ENCODE data around the gene PTH2. TPM values are rescaled to one million over a fixed set of nuclear protein-coding genes. Genes with fewer than 3 reads are reported as not detected.

The PTH2 gene
- total RNA-seq, 4 donors from 2014 or later, result not detected

GRCh38 chr19:49431330-49431749 lies 8.1 kb upstream of the PTH2 start:
- H3K27me3 ChIP-seq, result peaks cover 5 to 100% of the 10 kb centered on the region in 2 donors
- TF ChIP-seq CTCF (IDR thresholded peaks at IDR 0.05), result no peak
- TF ChIP-seq EP300 (IDR thresholded peaks at IDR 0.05), result no peak
- no peak for TF ChIP-seq POLR2A (IDR thresholded peaks at IDR 0.05)
- no peak for DNase-seq (ENCODE audit: low spot score in 2 of 2)
- H3K4me3 ChIP-seq, result no peak overlapping the region
- 61 to 70% methylated on average over 24 to 29 of the region's 29 CpGs for WGBS, 2 donors
- H3K4me1 ChIP-seq, result peaks cover 0 to 15% (median 4%) of the 10 kb centered on the region in 4 donors
- H3K27ac ChIP-seq, result no peak overlapping the region
- H3K9me3 ChIP-seq, result no peaks in the 10 kb centered on the region
- H3K36me3 ChIP-seq, result peaks cover 0 to 4% (median 0%) of the 10 kb centered on the region in 3 donors

- WGBS, 2 donors, result 66 to 71% methylated on average over 25 to 26 of the region's 28 CpGs
These were observed 7.6 kb upstream of the PTH2 start for GRCh38 chr19:49430678-49431329.

DNA sequence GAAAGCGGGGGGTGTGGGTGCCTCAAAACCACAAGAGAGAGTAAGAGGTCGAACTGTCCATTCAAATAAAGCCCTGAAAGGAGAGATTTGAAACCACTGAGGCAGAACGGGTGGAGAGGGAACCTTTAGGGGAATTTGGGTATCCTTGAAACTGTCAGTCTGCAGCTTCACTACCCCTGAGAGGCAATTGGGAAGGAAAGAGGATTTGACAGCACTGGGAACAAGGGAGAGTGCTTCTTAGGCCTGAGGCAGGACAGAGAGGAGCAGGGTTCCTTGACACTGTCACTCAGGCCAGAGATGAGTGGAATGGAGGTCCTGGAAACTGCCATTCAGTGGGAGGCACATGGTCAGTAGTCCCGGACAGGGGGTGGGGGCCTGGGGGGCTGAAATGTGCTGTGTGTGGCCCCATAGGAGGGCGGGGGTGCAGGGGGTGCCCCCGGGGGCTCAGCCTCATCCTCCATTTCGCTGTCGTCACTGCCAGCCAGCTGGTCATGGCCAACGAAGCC lies 7.0 kb upstream of the PTH2 start:
- Histone ChIP-seq H3K4me3 (no peak overlapping the region), H3K27ac (no peak overlapping the region), H3K36me3 (peaks cover 0 to 4% (median 0%) of the 10 kb centered on the region in 3 donors), H3K4me1 (peaks cover 0 to 20% (median 4%) of the 10 kb centered on the region in 4 donors), H3K27me3 (peaks cover 5 to 100% of the 10 kb centered on the region in 2 donors), H3K9me3 (no peaks in the 10 kb centered on the region)
- WGBS, 2 donors, result 79 to 82% methylated on average over 7 to 9 of the region's 9 CpGs
- TF ChIP-seq POLR2A (IDR thresholded peaks at IDR 0.05), result no peak
- no peak for DNase-seq (ENCODE audit: low spot score in 2 of 2)

More at GRCh38 chr19:49430678-49431329, 7.6 kb upstream of the PTH2 start:
- Histone ChIP-seq H3K36me3 (peaks cover 0 to 4% (median 0%) of the 10 kb centered on the region in 3 donors), H3K27me3 (peaks cover 5 to 100% of the 10 kb centered on the region in 2 donors), H3K27ac (no peak overlapping the region), H3K9me3 (no peaks in the 10 kb centered on the region), H3K4me1 (peaks cover 0 to 20% (median 4%) of the 10 kb centered on the region in 4 donors), H3K4me3 (no peak overlapping the region)
- DNase-seq (ENCODE audit: low spot score in 2 of 2), result no peak
- no peak for TF ChIP-seq EP300 (IDR thresholded peaks at IDR 0.05)

DNA sequence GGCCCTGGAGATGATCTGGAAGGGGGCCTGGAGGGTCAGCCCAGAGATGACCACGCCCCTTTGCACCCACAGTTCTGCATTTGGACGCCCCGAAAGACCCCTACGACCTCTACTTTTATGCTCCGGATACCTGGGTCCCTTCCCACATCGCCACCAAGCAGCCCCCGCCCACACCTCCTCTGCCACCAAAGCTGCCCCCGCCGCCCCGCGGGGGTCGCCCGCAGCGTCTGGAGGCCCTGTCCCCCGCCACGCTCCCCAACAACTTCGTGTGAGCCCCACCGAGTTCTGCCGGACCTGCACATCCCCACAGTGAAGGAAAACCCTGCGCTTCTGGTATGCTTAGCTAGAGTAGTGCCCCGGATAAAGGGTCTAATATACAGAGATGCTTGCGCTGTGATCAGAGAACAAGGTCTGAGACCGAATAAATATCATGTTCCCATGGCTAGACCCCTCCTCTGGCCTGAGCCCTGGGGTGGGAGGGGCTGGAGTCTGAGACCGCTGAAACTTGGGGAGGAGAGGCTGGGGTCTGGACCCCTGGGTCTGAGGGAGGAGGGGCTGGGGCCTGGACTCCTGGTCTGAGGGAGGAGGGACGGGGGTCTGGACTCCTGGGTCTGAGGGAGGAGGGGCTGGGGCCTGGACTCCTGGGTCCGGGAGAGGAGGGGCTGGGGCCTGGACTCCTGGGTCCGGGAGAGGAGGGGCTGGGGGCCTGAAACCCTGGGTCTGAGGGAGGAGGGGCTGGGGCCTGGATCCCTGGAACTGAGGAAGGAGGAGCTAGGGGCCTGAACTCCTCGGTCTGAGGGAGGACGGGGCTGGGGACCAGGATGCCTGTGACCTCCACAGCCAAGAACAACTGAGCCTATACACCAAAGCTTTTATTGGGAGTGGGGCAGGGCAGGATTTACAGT lies 5.6 kb upstream of the PTH2 start:
- Histone ChIP-seq H3K9me3 (no peaks in the 10 kb centered on the region), H3K27me3 (peaks cover 5 to 100% of the 10 kb centered on the region in 2 donors), H3K36me3 (peaks cover 0 to 4% (median 0%) of the 10 kb centered on the region in 3 donors), H3K4me1 (peaks cover 0 to 22% (median 4%) of the 10 kb centered on the region in 4 donors), H3K4me3 (no peak overlapping the region), H3K27ac (no peak overlapping the region)
- DNase-seq (ENCODE audit: low spot score in 2 of 2), result no peak
- TF ChIP-seq CTCF (IDR thresholded peaks at IDR 0.05) (no peak), EP300 (IDR thresholded peaks at IDR 0.05) (no peak), POLR2A (IDR thresholded peaks at IDR 0.05) (no peak)
- WGBS, 2 donors, result 9 to 18% methylated on average over 17 to 28 of the region's 29 CpGs

DNA sequence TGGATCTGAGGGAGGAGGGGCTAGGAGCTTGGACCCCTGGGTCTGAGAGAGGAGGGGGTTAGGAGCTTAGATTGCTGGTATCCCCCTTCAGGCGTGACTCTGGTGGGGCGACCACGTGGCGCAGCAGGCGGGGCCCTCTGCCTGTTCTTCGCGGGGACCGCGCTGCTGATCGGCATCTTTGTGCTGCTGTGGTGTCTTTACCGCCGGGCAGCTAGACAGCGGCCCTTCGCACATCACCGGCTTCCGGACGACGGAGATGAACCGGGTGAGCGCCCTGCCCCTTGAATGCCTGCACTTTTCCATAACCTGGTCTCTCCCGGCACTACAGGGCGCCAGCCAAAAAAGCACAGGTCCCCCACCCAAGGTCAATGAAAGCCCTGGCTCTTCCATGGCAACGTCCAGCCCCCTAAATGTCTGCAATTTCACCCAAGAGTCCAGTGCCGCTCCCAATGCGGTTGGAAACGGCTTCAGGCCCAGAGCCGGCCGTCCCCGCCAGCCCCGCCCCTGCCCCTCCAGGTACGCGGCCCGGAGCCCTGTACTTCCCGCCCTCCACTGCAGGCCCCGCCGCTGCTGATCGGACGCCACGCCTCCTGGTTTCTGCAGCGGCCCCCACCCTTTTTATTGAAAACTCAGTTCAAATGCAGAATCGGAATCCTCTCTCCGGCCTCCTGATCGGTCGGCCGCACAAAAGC lies 4.8 kb upstream of the PTH2 start:
- no peak overlapping the region for H3K4me3 ChIP-seq
- H3K27ac ChIP-seq, result no peak overlapping the region
- H3K27me3 ChIP-seq, result peaks cover 5 to 100% of the 10 kb centered on the region in 2 donors
- peaks cover 0 to 4% (median 0%) of the 10 kb centered on the region in 3 donors for H3K36me3 ChIP-seq
- H3K4me1 ChIP-seq, result peaks cover 0 to 30% (median 11%) of the 10 kb centered on the region in 4 donors
- no peaks in the 10 kb centered on the region for H3K9me3 ChIP-seq
- TF ChIP-seq POLR2A (IDR thresholded peaks at IDR 0.05) (no peak), CTCF (IDR thresholded peaks at IDR 0.05) (no peak), EP300 (IDR thresholded peaks at IDR 0.05) (no peak)
- DNase-seq (ENCODE audit: low spot score in 2 of 2), result no peak
- 3% methylated on average over 42 to 43 of the region's 45 CpGs for WGBS, 2 donors
